ENCODE results near the gene ARPC4.
"Not testable (repeated sequence)": the region's sequence is repeated elsewhere in the genome, so short reads cannot be mapped to it uniquely, and the experiment has no call there.

ARPC4 gene

DNA sequence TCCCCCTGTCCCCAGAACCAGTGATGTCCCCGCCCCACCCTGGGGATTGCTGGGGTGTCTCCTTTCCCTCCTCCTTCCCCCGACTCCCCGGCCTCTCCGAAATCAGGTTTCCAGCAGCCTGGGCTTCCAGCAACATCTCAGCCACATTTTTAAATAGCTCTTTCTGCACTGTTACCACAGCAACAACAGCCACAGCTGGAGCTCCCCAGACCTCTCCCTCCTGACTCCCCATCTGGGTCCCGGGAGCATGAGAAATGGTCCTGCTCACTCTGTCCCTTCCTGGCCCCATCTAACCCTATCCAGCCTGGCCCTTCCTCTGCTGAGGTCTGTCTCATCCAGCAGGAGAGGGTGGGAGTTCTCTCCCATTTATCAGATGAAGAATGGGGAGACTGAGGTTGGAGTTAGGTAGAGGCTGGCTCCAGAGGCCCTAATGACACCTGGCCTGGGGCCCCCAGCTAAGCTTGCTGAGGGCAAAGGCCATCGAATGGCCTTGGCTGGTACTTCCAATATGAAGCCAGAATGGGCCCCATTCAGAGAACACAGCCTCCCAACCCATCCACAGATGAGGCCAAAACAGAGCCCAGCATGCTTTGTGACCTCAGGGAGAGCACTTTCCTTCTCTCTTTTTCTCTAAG, 24.6 kb upstream of the ARPC4 start:
- in situ Hi-C loops (cut with HindIII; ENCODE audit: low pct_ligation_motif_present, low sequenced_read_pairs): no loop called here
- Histone ChIP-seq H3K36me3 (replicated peaks) (no peaks in the 10 kb centered on the region), H3K27me3 (replicated peaks) (no peaks in the 10 kb centered on the region), H3K4me3 (ENCODE audit: low read depth, low read length) (no peak overlapping the region), H3K27ac (no peak overlapping the region)
- TF ChIP-seq, protein P1, sequence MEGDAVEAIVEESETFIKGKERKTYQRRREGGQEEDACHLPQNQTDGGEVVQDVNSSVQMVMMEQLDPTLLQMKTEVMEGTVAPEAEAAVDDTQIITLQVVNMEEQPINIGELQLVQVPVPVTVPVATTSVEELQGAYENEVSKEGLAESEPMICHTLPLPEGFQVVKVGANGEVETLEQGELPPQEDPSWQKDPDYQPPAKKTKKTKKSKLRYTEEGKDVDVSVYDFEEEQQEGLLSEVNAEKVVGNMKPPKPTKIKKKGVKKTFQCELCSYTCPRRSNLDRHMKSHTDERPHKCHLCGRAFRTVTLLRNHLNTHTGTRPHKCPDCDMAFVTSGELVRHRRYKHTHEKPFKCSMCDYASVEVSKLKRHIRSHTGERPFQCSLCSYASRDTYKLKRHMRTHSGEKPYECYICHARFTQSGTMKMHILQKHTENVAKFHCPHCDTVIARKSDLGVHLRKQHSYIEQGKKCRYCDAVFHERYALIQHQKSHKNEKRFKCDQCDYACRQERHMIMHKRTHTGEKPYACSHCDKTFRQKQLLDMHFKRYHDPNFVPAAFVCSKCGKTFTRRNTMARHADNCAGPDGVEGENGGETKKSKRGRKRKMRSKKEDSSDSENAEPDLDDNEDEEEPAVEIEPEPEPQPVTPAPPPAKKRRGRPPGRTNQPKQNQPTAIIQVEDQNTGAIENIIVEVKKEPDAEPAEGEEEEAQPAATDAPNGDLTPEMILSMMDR (IDR thresholded peaks at IDR 0.05; ENCODE audit: low read depth, low read length, missing control alignments): no peak
- DNase-seq: no peak

DNA sequence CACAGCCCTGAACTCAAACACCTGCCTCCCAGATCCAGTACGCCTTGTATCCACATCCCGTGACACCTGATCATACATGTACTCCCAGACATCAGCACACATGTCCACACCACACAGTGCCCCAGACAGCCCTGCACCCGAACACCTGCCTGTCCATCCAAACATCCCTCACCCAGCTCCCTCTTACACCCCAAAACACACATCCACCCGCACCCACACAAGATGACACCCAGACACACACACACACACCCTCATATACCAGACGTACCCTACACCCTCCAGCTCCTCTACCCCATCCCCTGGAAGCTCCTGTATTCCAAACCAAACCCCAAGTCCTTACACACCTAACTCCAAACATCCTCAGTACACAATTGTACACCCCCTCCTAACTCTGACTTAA, 23.9 kb upstream of the ARPC4 start:
- no peak for DNase-seq
- Histone ChIP-seq H3K4me3 (ENCODE audit: low read depth, low read length) (peak overlapping the region; percentile 58), H3K36me3 (replicated peaks) (no peaks in the 10 kb centered on the region), H3K27ac (no peak overlapping the region), H3K27me3 (replicated peaks) (no peaks in the 10 kb centered on the region)
- TF ChIP-seq, protein P1 (IDR thresholded peaks at IDR 0.05; ENCODE audit: low read depth, low read length, missing control alignments): no peak
- in situ Hi-C loops (cut with HindIII; ENCODE audit: low pct_ligation_motif_present, low sequenced_read_pairs): no loop called here

DNA sequence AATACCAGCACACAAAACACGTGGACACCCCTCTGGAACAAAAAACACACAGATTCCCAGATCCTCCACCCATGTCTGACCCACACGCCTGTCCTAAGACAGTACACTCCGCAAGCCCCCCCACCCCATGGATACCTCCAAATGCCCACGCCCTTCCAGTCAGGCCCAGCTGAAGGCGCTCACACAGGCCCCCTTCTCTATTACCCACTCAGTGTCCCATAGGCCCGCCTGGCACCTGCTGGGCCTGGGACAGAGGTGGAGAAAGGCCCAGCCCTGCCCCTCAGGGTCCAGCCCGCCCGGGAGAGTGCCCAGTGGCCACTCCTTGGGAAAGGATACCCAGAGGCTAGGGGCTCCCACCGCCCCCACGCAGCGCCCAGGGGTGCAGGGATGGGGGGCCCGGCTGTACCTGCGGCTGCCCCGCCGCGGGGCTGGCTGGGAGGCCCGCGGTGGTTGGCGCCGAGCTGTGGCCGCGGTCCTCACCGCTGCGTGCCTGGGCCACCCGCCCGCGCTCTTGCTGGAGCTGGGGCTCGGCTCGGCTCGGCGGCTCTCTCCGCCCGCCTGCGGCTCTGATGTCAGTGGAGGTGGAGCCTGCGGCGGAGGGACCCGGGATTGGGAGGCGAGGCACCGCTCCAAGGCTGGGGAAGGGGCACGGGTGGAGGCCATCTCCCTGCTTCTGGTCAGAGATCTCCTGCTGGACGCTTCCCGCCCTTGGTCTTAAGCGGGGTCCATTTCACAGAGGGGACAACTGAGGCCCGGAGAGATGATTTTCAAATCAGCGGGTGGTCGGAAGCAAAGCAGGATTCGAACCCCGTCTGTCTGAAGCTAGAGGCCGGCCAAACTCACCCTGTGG, 23.2 kb upstream of the ARPC4 start, which contains the start of gene CAMK1:
Gene CAMK1, minus strand, starts transcription at position 522 of the 850 bp plus-strand sequence. CDS start 2,198 bp downstream, outside the sequence.
- H3K4me3 ChIP-seq (ENCODE audit: low read depth, low read length): peak within 1 kb of the TSS; percentile 58
- H3K36me3 ChIP-seq (replicated peaks): no peaks in the 10 kb centered on the region
- no peaks in the 10 kb centered on the region for H3K27me3 ChIP-seq (replicated peaks)
- in situ Hi-C loops (cut with HindIII; ENCODE audit: low pct_ligation_motif_present, low sequenced_read_pairs): no loop called here
- TF ChIP-seq, protein P1 (IDR thresholded peaks at IDR 0.05; ENCODE audit: low read depth, low read length, missing control alignments): no peak
- no peak within 1 kb of the TSS for H3K27ac ChIP-seq
- peak; percentile 45 for DNase-seq

DNA sequence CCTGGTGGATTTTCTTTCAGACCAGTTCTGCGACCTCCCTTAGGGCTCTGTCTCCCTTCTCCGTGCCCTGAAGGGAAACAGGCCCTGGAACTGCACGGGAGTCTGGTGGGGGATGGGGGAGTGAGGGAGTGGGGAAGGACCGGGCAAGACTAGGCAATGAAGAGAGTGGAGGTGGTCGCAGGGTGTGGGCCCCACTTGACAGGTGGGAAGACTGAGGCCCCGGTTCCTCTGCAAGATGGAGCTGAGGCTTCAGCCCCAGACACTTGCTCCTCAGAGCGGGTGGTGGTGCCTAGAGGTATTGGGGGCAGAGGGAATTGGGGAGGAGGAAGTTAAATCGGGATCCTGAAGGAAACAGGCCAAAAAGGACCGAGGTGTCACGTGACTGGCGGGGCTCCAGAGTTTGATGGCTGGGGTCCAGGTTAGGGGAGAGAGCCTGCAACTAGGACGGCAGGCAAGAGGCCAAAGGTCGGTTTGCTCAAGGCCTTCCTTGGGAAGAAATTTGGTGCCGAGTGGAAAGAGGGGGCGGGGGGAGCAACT, 22.5 kb upstream of the ARPC4 start:
- DNase-seq: no peak
- TF ChIP-seq, protein P1 (IDR thresholded peaks at IDR 0.05; ENCODE audit: low read depth, low read length, missing control alignments): no peak
- H3K27me3 ChIP-seq (replicated peaks): no peaks in the 10 kb centered on the region
- no peaks in the 10 kb centered on the region for H3K36me3 ChIP-seq (replicated peaks)
- peak overlapping the region; percentile 58 for H3K4me3 ChIP-seq (ENCODE audit: low read depth, low read length)
- no peak overlapping the region for H3K27ac ChIP-seq
- in situ Hi-C loops (cut with HindIII; ENCODE audit: low pct_ligation_motif_present, low sequenced_read_pairs): no loop called here

DNA sequence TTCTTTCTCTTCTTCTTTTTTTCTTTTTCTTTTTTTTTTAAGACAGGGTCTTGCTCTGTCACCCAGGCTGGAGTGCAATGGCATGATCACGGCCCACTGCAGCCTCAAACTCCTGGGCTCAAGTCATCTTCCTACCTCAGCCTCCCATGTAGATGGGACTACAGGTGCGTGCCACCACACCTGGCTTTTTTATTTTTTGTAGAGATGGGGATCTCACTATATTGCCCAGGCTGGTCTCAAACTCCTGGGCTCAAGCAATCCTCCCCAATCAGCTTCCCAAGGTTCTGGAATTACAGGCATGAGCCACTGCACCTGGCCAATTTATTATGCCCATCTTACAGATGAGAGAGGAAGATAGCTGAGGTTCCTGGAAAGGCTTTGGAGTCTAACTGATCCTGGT, 21.9 kb upstream of the ARPC4 start:
- H3K4me3 ChIP-seq (ENCODE audit: low read depth, low read length); H3K36me3 ChIP-seq (replicated peaks); H3K27ac ChIP-seq; H3K27me3 ChIP-seq (replicated peaks); in situ Hi-C loops (cut with HindIII; ENCODE audit: low pct_ligation_motif_present, low sequenced_read_pairs); DNase-seq: not testable (repeated sequence)
